ENCODE results near the gene ELAC1. TPM values are rescaled to one million over a fixed set of nuclear protein-coding genes. Genes with fewer than 3 reads are reported as not detected.

ELAC1 gene
- total and polyA plus RNA-seq, 2 of the 8 experiments (the other 6 are each of a cell fraction or from before 2014, with no cell fraction given): 2.3 to 3.4 TPM

GRCh38 chr18:50982086-50982801, 14.4 kb downstream of the ELAC1 start (continued):
- TF ChIP-seq, protein P1, sequence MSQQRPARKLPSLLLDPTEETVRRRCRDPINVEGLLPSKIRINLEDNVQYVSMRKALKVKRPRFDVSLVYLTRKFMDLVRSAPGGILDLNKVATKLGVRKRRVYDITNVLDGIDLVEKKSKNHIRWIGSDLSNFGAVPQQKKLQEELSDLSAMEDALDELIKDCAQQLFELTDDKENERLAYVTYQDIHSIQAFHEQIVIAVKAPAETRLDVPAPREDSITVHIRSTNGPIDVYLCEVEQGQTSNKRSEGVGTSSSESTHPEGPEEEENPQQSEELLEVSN (IDR thresholded peaks at IDR 0.05): no peak
- TF ChIP-seq BRCA1 (IDR thresholded peaks at IDR 0.05; ENCODE audit: low read depth, low read length) (no peak), ATF3 (IDR thresholded peaks at IDR 0.05; ENCODE audit: insufficient read depth, low read depth, low read length) (no peak), YY1 (IDR thresholded peaks at IDR 0.05; ENCODE audit: low read depth, low read length) (no peak)

Measured in H1 (cell line).